ENCODE results near the gene SPATA19.

The SPATA19 gene

DNA sequence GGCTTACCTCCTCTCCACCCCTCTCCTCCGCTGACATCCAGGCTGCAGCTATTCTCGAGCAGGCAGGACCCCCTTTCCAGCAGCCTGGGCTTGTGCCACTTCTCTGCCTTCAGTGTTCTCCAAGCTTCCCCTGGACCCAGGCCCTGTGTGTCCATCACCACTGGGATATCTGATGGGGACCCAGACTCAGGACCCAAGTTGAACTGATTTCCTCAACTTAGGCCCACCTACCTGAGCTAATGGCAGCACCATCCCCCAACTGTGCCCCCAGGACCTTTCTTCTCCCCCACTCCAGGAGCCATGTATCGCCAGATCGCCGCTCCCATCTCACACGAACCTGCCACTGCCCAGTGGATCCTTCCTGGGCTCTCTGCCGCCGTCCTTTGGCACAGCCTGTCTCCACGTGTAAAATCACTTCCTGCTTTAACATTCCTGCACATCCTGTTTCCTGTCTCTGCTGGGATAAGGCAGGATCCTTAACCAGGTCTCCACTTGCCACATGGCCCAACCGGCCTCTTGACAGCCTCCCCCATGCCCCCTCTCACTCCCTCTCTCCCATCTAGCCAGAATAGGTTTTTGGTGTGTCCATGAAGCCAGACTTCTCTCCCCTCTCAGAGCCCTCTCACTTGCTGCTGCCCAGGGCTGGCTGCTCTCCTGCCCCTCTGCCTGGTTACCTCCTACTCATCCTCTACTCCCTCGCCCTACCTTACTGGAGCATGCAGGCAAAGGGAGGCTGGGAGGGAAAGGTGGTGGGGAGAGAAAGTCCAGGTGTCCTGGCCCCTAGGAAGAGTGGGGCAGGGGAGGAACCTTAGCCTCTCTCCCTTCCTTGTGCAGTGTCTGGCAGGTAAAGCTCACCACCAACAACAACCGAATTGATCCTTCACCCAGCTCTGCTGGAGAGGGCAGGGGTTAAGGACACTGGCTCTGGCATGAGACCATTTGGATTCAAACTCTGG, 9.4 kb downstream of the SPATA19 start:
- DNase-seq (ENCODE audit: low read depth, low spot score) = no peak

GRCh38 chr11:133834682-133835592, 10.4 kb downstream of the SPATA19 start:
- DNase-seq (ENCODE audit: low read depth, low spot score) = peak; percentile 88

DNA sequence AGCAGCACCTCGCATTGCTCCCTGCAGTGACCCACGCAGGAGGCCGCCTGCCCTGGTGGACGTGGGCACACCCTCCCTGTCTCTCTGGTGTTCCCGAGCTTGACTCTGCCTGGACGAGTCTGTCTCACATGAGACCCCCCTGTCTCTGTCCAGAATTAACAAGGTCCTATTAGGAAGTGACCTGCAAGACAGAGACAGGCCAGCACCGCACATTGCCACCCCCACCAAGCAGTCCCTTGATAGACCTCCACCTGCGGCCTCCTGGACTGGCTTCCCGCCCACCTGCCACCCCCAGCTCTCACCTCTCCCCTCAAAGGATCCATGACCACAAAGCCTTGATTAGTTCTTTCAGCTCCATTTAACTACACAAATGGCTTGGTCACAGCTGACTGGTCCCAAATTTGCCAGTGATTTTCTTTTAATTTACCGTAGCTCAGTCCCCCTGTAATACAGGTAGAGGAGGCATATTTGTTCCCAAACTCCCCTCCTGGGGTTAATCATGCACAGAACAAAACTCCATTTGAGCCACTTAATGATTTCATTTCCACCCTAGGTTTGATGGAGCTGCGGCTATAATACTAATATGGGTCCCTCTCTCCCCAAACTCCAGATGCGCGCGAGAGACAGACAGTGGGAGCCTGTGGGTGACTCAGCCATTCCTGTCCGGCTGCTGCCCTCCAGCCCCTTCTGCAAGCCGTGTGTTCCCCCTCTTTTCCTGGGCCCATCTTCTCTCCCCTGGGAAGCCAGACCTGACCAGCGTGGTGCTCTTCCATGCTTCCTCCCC, 11.2 kb downstream of the SPATA19 start:
- DNase-seq (ENCODE audit: low read depth, low spot score) = no peak

GRCh38 chr11:133832991-133833897, 12.1 kb downstream of the SPATA19 start:
- DNase-seq (ENCODE audit: low read depth, low spot score) = peak; percentile 30

GRCh38 chr11:133832096-133832990, 13.0 kb downstream of the SPATA19 start:
- DNase-seq (ENCODE audit: low read depth, low spot score) = peak; percentile 30

DNA sequence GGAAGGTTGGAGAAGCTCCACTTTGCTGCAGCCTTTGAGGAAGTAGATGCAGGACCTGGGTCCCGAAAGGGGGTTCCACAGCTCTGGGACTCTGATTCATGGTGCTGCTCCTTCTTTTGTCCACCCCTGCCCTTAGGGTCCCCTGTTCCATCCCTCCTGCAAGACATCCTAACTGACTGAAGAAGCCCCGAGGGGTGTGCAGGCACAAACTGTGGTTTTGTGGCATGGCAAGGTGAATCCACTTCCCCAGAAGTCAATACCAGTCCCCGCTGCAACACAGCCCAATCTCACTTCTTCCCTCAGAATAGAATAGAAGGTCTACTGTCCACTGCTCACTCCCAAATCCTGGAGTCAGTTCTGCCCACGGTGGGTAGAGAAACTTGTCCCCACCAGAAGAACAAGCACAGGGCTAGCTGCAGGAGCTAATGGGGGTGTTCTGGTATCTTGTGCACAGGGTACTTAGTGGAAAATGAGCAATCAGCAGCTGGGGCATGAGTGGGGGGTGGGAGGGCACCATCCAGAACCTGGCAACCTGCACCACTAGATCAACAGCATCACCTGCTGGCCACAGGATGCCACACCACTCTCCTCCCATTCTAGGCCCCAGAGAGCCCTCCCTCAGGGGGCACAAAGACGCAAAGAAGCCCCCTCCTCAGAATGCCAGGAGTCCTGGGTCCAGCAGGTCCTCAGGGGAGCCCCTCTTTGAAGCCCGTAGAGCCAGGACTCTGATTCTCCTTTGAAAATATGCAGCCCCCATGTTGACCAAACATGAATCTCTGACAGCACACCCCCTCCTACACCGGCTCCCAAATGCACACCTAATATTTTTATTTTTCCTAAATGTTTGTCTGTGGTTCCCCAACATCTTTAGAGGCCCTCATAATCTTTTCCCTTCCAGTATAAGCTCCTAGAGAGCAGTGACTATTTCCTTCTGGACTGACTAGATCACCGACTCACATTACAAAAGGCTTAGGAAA, 14.1 kb downstream of the SPATA19 start:
- peak; percentile 54 for DNase-seq (ENCODE audit: low read depth, low spot score)

GRCh38 chr11:133829566-133829965, 15.7 kb downstream of the SPATA19 start:
- no peak for DNase-seq (ENCODE audit: low read depth, low spot score)

DNA sequence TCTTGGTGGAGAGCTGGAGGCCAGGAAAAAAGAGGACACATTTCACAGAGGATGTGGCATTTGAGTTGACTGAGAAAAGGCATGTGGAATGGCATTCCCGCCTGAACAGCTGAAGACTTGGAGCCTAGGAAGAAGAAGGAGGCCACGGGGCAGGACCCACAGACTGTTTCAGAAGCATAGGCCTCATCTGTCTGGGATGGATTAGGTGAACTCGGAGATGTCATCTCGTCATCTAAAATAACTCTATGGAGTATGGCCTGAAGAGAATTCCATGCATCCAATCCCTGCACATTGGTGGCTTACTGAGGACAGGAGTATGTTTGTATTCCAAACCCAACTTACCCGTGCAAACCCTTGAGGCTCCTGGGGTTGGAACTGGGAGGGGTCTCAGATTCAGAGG, 16.4 kb downstream of the SPATA19 start:
- no peak for DNase-seq (ENCODE audit: low read depth, low spot score)

GRCh38 chr11:133827556-133827955, 17.8 kb downstream of the SPATA19 start:
- no peak for DNase-seq (ENCODE audit: low read depth, low spot score)

DNA sequence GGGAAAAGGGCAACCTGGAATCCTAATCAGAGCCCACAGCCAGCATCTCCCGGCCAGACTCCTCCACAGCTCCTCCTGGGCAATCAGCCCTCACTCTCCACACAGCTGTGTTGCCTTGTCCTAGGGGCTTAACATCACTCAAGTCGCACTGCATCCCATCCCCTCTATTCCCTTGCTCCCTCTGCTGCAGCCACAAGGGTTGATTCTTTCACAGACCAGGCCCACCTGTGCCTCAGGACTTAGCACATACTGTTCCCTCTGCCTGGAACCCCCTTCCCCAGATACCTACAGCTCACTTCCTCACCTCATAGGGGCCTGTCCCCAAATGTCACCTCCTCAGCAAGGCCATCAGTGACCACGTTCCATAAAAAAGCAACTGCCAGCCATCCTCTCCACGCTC, 18.4 kb downstream of the SPATA19 start:
- DNase-seq (ENCODE audit: low read depth, low spot score) = no peak

- DNase-seq (ENCODE audit: low read depth, low spot score) = no peak
Observed at GRCh38 chr11:133825666-133826065, 19.6 kb downstream of the SPATA19 start.

GRCh38 chr11:133825156-133825555, 20.2 kb downstream of the SPATA19 start:
- DNase-seq (ENCODE audit: low read depth, low spot score) = no peak

GRCh38 chr11:133824593-133824992, 20.7 kb downstream of the SPATA19 start:
- no peak for DNase-seq (ENCODE audit: low read depth, low spot score)

DNA sequence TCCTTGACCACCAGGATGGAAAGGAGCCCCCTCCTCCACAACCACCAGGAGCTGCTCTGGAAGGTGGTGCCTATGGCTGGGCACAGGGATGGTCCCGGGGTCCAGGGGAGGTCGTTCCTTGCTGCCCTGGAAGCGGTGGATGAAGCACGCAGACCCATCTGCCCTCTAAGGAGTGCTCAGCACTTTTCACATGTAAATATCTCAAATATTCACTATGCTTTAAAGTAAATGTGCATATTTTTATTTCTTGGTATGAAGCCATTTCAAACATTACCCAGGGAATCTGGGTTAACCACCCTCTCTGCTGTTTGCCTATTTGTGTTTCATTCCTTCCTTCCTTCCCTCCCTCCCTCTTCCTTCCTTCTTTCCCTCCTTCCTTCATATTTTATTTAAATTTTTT, 21.7 kb downstream of the SPATA19 start:
- DNase-seq (ENCODE audit: low read depth, low spot score) = no peak

DNA sequence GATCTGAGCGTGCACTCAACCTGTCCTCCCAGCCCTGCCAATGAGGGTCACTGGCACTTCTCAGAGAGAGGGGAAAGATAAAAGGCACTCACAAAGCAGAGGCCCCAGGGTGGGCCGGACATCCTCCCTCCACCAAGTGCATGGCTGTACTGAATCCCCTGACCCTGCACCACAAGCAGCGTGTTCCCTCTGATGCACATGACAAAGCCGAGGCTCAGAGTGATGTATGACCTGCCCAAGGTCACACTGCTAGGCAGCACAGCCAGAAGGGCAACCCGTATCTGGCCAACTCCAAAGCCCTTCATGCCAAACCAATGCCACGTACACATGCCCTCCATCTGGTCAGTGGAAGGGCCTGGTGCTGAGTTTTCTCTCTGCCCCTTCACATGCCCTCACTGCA, 22.1 kb downstream of the SPATA19 start:
- no peak for DNase-seq (ENCODE audit: low read depth, low spot score)

DNA sequence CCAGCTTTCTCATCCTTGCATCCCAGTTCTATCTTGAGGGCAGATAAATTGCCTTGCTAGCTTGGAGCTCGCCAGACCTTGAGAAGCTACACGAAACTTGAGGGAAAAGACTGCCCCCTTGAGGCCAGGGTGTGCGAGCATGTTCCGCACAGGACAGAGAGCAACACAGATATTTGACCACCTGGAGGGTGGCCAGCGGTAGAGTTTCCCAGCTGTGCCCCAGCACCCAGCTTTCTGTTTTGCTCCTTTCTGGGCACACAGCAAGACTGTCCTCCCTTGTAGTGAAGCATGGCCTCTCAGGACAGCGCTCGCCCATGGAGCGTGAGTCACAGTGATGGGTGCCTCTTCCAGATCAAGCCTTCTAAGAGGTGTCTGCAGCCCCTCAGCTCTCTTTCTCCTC, 23.5 kb downstream of the SPATA19 start:
- DNase-seq (ENCODE audit: low read depth, low spot score) = peak; percentile 89

DNA sequence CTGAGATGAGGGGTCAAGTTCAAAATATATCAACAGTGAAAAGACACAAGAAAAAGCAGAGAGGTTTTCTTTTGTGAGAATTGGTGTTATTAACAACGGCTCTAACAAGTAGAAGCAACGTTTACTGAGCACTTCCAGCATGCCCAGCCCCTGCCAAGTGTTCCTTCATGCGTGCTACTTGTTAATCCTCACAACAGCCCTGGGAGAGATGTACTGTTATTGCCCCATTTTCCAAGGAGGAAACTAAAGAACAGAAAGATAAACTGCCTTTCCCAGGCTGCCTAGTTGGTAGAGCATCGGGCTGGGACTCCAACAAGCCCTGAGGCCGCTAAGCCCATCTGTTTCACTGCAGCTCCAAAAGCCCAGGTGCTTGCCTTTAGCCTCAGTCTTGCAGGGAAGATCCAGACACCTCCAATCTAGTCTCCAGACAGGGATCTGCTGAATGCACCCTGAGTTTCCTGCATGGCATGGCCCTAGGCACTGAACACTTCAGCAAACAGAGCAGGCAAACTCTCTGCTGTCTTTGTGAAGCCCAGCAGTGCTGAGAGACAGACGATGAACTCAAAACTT, 25.5 kb downstream of the SPATA19 start:
- DNase-seq (ENCODE audit: low read depth, low spot score) = peak; percentile 61

DNA sequence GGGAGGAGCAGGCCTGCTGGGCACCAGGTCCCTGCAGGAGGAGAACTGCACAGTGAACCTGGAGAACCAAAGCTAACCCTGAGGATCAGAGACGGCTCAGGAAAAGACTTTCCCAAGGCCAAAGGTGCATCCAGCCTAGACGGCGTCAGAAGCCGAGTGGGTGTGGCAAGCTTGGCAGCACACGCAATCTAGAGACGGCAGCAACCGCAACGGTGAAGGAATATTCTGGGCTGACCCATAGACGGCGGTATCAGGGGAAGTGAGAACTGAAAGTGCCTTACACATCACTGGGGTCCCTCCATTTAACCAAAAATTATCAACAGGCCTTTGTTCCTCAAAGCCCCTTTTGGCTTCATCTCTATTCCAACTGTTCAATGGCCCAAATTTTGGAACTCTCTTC, 26.2 kb downstream of the SPATA19 start:
- DNase-seq (ENCODE audit: low read depth, low spot score) = no peak

Measured in ELF-1 (cell line).